SK-N-SH (cell line): ENCODE measurements around the gene FBH1.

Experiments used
- ELF1 ChIP-seq: IDR thresholded peaks from 2 replicates; pipeline ENCODE4 v1.4.0; 2012
- EP300 ChIP-seq, 2 experiments: IDR thresholded peaks; 2 replicates each; pipeline versions ENCODE4 v1.4.0 to v1.6.1; 2012; ENCODE audit warnings: borderline replicate concordance in 1 of 2, low read depth in 1 of 2, low read length in 1 of 2
- FOXM1 ChIP-seq: IDR thresholded peaks from 2 replicates; pipeline ENCODE4 v1.4.0; 2012; ENCODE audit warnings: low read depth, mild to moderate bottlenecking
- MXI1 ChIP-seq: IDR thresholded peaks from 2 replicates; pipeline ENCODE4 v1.6.1; 2012; ENCODE audit warnings: mild to moderate bottlenecking, low read depth, low read length, improper control_type of control experiment
- NFIC ChIP-seq: IDR thresholded peaks from 2 replicates; pipeline ENCODE4 v1.4.0; 2012; ENCODE audit warnings: borderline replicate concordance
- RFX5 ChIP-seq: IDR thresholded peaks from 2 replicates; pipeline ENCODE4 v1.6.1; 2012; ENCODE audit warnings: mild to moderate bottlenecking, improper control_type of control experiment, low read length
- TAF1 ChIP-seq: IDR thresholded peaks from 2 replicates; pipeline ENCODE4 v1.6.1; 2012; ENCODE audit warnings: low read depth, mild to moderate bottlenecking, low read length, moderate library complexity, borderline replicate concordance
- YY1 ChIP-seq: IDR thresholded peaks from 2 replicates; pipeline ENCODE4 v1.4.0; 2012; ENCODE audit warnings: low read depth, mild to moderate bottlenecking
- TF ChIP-seq, protein P1 (sequence below): fragments of 200-600 bp; sonication (generic); IDR thresholded peaks from 2 replicates; pipeline ENCODE4 v1.6.1; 2017; ENCODE audit warnings: antibody characterized with exemption, mild to moderate bottlenecking, moderate library complexity
- TF ChIP-seq, protein P2 (sequence below): IDR thresholded peaks from 2 replicates; pipeline ENCODE4 v1.4.0; 2012; ENCODE audit warnings: low read depth, borderline replicate concordance

DNA sequence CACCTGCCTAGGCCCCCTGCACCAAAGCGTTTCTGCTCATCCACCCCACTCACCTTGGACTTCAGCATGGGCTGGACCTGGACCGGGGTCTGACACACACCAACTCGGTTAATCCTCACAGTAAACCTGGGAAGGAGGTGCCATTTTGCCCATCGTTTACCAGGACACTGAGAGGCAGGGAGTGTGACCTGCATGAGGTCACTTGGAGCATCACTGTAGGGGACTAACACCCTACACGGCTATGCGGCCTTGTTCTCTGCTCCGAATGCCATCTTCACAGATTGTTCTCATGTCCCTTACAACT lies 33.4 kb upstream of the FBH1 start:
- TF ChIP-seq FOXM1 (no peak), TAF1 (no peak), RFX5 (no peak), ELF1 (no peak), YY1 (no peak), EP300 (IDR thresholded peaks at IDR 0.05; ENCODE audit: borderline replicate concordance in 1 of 2, low read depth in 1 of 2, low read length in 1 of 2) (no peak), MXI1 (no peak), NFIC (no peak)
- TF ChIP-seq, protein P1, sequence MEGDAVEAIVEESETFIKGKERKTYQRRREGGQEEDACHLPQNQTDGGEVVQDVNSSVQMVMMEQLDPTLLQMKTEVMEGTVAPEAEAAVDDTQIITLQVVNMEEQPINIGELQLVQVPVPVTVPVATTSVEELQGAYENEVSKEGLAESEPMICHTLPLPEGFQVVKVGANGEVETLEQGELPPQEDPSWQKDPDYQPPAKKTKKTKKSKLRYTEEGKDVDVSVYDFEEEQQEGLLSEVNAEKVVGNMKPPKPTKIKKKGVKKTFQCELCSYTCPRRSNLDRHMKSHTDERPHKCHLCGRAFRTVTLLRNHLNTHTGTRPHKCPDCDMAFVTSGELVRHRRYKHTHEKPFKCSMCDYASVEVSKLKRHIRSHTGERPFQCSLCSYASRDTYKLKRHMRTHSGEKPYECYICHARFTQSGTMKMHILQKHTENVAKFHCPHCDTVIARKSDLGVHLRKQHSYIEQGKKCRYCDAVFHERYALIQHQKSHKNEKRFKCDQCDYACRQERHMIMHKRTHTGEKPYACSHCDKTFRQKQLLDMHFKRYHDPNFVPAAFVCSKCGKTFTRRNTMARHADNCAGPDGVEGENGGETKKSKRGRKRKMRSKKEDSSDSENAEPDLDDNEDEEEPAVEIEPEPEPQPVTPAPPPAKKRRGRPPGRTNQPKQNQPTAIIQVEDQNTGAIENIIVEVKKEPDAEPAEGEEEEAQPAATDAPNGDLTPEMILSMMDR: no peak
- TF ChIP-seq, protein P2, sequence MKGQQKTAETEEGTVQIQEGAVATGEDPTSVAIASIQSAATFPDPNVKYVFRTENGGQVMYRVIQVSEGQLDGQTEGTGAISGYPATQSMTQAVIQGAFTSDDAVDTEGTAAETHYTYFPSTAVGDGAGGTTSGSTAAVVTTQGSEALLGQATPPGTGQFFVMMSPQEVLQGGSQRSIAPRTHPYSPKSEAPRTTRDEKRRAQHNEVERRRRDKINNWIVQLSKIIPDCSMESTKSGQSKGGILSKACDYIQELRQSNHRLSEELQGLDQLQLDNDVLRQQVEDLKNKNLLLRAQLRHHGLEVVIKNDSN: no peak
